ENCODE measurements around the gene RPL18A. TPM values are rescaled to one million over a fixed set of nuclear protein-coding genes. Genes with fewer than 3 reads are reported as not detected.
A peak's percentile ranks its signal among the peaks of the same experiment; 100 is the strongest.

Gene RPL18A
- total and polyA plus RNA-seq, 2 of the 13 experiments (the other 11 are each of a cell fraction or from before 2014, with no cell fraction given), result 1,471 to 2,004 TPM

DNA sequence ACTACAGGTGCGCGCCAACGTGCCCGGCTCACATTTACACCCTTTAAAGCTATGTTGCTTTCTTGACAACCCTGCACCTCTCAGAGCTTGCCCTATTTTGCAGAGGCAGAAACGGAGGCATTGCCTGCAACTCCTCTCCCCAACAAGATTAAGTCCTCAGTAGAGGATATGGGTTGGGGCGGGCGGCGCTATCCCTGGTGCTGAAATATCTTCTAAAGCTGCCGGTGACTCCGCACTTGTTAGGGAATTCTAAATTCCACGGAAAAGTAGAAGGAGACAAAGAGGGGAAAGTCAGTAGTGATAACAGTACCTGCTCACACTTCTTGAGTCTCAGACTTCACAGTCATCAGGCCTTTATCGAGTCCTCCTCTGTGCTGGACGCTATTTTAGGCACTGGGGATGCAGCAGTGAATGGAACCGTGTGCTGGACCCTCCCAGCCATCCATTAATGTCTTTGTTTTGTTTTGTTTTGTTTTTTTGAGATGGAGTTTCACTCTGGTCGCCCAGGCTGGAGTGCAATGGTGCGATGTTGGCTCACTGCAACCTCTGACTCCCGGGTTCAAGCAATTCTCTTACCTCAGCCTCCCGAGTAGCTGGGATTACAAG lies 30.0 kb downstream of the RPL18A start (continued):
- TF ChIP-seq GLMP (CRISPR knock-in tag; IDR thresholded peaks at IDR 0.05; ENCODE audit: borderline replicate concordance) (no peak), ZNF841 (CRISPR knock-in tag; IDR thresholded peaks at IDR 0.05; ENCODE audit: borderline replicate concordance) (no peak), ZNF124 (CRISPR knock-in tag; IDR thresholded peaks at IDR 0.05) (0 out of 2 replicates have a peak, but pooled peaks have one; percentile 59), ZNF510 (CRISPR knock-in tag; IDR thresholded peaks at IDR 0.05; ENCODE audit: low read depth) (no peak), HDAC6 (IDR thresholded peaks at IDR 0.05; ENCODE audit: low read depth, low read length) (no peak), MTA1 (CRISPR knock-in tag; IDR thresholded peaks at IDR 0.05; ENCODE audit: borderline replicate concordance) (no peak), ZBTB43 (CRISPR knock-in tag; conservative IDR thresholded peaks at IDR 0.05) (peak; percentile 77), FOXP1 (IDR thresholded peaks at IDR 0.05) (no peak), FOXP1 (CRISPR knock-in tag; IDR thresholded peaks at IDR 0.05) (no peak), SMAD9 (CRISPR knock-in tag; IDR thresholded peaks at IDR 0.05) (no peak), ZNF264 (CRISPR knock-in tag; IDR thresholded peaks at IDR 0.05) (0 out of 2 replicates have a peak, but pooled peaks have one; percentile 67), JUND (CRISPR knock-in tag; IDR thresholded peaks at IDR 0.05) (no peak), ZNF451 (CRISPR knock-in tag; IDR thresholded peaks at IDR 0.05) (no peak), ARID2 (CRISPR knock-in tag; IDR thresholded peaks at IDR 0.05; ENCODE audit: borderline replicate concordance) (no peak), GPBP1L1 (CRISPR knock-in tag; IDR thresholded peaks at IDR 0.05) (no peak)
- TF ChIP-seq, protein P1, sequence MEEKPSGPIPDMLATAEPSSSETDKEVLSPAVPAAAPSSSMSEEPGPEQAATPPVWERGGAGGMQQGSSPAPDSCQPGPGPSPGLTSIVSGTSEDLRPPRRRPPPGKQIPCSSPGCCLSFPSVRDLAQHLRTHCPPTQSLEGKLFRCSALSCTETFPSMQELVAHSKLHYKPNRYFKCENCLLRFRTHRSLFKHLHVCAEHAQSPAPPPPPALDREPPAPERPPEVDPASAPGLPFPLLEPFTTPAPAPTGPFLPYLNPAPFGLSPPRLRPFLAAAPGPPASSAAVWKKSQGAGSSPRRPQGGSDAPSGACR (CRISPR knock-in tag; IDR thresholded peaks at IDR 0.05), result no peak

Data from HepG2 (cell line).